Loucy (cell line): ENCODE data around the gene LRRC18.

Experiments
- CTCF ChIP-seq: fragments of 200-600 bp; sonication (generic); conservative IDR thresholded peaks from 2 replicates; pipeline ENCODE4 v1.5.1; 2014; ENCODE audit warnings: mild to moderate bottlenecking, antibody characterized with exemption, low read length
- EZH2phosphoT487 ChIP-seq: fragments of 200-600 bp; IDR thresholded peaks from 2 replicates; pipeline ENCODE4 v1.6.1; 2018; ENCODE audit warnings: antibody characterized with exemption, mild to moderate bottlenecking, moderate library complexity, borderline replicate concordance

- TF ChIP-seq EZH2phosphoT487 (no peak), CTCF (no peak)
Measured at GRCh38 chr10:48884179-48885045, 55.2 kb downstream of the LRRC18 start.
